Epithelial cell of proximal tubule (primary cell): Measurements from ENCODE around the gene FGD1. TPM values are rescaled to one million over a fixed set of nuclear protein-coding genes. Genes with fewer than 3 reads are reported as not detected.

ENCODE experiments used
- DNase-seq: peaks from one replicate; pipeline ENCODE4 v3.0.0-alpha.2; 2011; ENCODE audit warnings: low read depth
- H3K4me3 ChIP-seq: 2 replicates; pipeline ENCODE4 v1.5.1; 2011; ENCODE audit warnings: low read depth, mild to moderate bottlenecking, low read length
- total RNA-seq: library from RNA; depleted of rRNA; stranded (reverse); fragments of >200 nt; gene quantifications from 2 replicates; pipeline ENCODE4 v1.2.3, GENCODE V29; 2015
- TF ChIP-seq, protein P1 (sequence below): conservative IDR thresholded peaks from 2 replicates; pipeline ENCODE4 v1.5.1; 2012; ENCODE audit warnings: low read depth, mild to moderate bottlenecking, low read length

FGD1 gene
- total RNA-seq, 1 donor from 2014 or later: 10.2 TPM

DNA sequence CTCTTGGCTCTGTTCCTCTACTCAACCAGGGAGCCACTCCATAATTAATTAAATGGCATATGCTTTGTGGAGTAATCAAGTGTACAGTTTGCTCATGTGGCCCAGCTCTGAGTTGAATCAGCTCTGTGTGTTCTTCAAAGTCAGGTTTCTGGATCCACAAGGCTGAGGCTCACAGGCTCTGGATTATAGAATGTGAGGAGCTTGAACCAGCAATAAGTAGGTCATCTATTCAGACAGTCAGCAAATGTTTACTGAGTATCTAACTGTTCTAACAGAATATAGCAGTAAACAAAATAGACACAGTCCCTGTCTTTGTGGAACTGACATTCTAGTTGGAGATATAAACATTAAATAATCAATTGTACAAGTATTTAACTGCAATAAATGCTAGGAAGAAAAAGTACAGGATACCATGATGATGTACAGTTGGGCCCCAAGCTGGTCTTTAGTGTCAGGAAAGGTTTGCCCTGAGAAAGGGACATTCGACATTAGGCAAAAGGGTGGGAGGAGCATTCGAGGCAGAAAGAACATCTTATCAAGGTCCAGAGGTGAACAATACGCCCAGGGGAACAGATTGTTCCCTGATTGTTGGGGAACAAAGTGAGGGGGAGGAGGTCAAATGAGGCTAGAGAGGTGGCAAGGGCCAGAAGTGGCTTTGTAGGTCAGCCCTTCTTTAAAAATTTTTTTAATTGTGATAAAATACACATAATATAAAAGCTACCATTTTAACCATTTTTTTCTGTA, 76.3 kb downstream of the FGD1 start:
- TF ChIP-seq, protein P1, sequence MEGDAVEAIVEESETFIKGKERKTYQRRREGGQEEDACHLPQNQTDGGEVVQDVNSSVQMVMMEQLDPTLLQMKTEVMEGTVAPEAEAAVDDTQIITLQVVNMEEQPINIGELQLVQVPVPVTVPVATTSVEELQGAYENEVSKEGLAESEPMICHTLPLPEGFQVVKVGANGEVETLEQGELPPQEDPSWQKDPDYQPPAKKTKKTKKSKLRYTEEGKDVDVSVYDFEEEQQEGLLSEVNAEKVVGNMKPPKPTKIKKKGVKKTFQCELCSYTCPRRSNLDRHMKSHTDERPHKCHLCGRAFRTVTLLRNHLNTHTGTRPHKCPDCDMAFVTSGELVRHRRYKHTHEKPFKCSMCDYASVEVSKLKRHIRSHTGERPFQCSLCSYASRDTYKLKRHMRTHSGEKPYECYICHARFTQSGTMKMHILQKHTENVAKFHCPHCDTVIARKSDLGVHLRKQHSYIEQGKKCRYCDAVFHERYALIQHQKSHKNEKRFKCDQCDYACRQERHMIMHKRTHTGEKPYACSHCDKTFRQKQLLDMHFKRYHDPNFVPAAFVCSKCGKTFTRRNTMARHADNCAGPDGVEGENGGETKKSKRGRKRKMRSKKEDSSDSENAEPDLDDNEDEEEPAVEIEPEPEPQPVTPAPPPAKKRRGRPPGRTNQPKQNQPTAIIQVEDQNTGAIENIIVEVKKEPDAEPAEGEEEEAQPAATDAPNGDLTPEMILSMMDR: no peak
- H3K4me3 ChIP-seq: no peak overlapping the region
- DNase-seq: no peak

DNA sequence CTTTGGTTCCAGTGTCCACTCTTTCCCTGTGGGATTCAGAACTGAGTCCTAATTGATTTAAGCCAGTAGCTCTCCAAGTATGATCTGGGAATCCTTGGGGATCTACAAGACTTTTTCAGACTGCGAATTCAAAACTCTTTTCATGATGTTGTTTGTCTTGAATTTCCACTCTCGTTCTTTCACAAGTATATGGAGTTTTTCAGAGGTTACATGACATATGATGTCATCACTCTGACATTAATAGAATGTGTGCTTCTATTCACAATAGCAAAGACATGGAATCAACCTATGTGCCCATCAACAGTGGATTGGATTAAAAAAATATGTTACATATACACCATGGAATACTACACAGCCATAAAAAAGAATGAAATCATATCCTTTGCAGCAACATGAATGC, 79.1 kb downstream of the FGD1 start:
- DNase-seq: no peak
- TF ChIP-seq, protein P1: no peak
- no peak overlapping the region for H3K4me3 ChIP-seq

DNA sequence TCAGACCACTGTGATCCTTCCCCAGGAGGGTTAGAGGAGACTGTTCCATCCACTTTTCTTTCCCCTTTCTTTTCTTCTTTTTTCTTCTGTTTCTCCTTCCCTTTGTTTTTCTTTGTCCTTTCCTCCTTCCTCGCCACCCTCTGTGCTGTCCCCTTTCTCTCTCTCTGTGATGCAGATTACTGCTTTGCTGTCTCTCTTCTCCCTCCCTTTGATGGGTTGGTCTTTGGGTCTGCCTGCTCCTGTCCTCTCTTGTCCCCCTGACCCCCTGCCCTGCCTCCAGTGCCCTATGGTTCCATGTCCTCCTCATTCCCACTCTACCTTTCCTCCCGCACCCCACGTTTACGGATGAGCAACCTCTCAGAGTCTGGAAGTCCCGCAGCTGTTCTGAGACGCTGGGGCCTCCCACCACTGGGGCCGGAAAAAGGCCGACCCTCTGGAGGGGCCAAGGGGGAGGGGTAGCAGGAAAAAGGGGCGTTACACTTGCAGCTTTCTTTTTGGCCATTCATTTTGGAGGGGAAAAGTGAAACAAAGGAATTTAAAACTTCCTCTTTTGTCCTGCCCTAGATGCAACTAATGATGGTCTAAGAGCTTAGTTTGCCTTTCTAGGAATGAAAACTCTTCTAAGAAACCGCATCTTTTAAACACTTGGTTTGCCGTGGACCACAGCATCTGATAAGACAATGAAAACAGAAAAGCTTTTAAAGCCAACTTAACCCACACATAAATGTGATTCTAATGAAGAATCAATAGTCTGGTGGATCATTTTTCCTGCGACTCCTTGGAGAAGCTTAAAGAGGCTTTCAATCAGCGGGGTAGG, 80.3 kb downstream of the FGD1 start:
- H3K4me3 ChIP-seq: no peak overlapping the region
- no peak for DNase-seq
- TF ChIP-seq, protein P1: no peak

DNA sequence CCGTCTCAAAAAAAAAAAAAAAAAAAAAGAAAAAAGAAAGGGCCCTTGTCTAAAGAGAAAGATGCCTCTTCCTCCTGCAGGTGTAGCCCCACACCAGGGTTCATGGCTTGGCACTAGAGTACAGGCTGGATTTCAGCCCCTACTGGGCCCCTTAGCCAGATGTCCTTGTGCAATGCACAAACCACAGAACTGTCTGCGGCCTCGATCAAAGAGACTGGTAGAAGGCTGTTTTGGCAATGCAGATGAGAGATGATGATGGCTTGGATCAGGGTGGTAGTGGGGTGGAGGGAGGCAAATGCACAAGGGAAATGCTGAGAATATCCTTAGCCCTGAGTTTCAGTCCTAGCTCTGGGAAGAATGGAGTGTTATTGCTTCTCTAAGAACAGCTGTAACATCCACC, 82.3 kb downstream of the FGD1 start:
- no peak overlapping the region for H3K4me3 ChIP-seq
- TF ChIP-seq, protein P1: no peak
- no peak for DNase-seq

DNA sequence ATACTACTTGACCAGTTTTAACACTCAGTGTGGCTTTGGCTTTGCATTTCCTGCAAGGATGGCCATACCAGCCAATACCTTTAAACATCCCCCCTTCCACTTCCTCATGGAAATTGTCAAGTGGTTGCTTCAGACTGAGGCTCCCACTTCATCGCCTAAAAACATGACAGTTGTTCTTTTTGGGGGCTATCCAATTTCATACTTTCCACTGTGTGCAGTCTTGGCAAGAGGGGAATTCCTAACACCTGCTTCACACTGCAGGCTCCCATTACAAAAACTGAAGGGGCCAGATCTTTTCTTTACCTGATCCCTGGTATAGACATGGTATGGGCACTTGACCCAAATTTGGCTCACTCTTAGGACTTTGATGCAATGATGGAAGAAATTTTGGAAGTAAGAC, 84.3 kb downstream of the FGD1 start:
- no peak overlapping the region for H3K4me3 ChIP-seq
- DNase-seq: no peak
- TF ChIP-seq, protein P1: no peak

DNA sequence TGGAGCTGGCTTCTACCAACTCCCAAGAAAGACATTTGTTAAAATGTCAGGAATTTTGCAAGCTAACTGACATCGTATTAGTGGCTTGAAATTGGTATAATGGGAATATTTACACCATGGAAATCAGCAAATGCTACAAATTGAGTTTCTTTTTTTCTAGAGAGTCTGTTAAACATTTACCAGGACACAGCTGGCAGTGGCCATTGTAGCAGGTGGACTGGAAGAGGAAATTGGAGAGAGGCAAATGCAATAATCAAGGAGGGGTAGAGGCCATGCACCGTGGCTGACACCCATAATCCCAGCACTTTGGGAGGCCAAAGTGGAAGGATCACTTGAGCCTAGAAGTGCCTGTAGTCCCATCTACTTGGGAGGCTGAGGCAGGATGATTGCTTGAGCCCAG, 88.8 kb downstream of the FGD1 start:
- TF ChIP-seq, protein P1: no peak
- no peak for DNase-seq
- H3K4me3 ChIP-seq: no peak overlapping the region
